Fibroblast of villous mesenchyme (primary cell): ENCODE measurements around the gene RPS28. TPM values are rescaled to one million over a fixed set of nuclear protein-coding genes. Genes with fewer than 3 reads are reported as not detected.
A peak's percentile ranks its signal among the peaks of the same experiment; 100 is the strongest.
"Not testable (repeated sequence)": the region's sequence is repeated elsewhere in the genome, so short reads cannot be mapped to it uniquely, and the experiment has no call there.

Source experiments
- DNase-seq: peaks from one replicate; pipeline ENCODE4 v3.0.0-alpha.2; 2010; ENCODE audit warnings: low read depth
- H3K4me3 ChIP-seq: 2 replicates; pipeline ENCODE4 v1.5.1; 2011; ENCODE audit warnings: low read depth, mild to moderate bottlenecking, low read length
- CTCF ChIP-seq: IDR thresholded peaks from 2 replicates; pipeline ENCODE4 v1.5.1; 2012; ENCODE audit warnings: low read depth, mild to moderate bottlenecking, low read length; ENCODE audit not compliant: insufficient read depth
- total RNA-seq: library from RNA; depleted of rRNA; stranded (reverse); fragments of >200 nt; gene quantifications from 2 replicates; pipeline ENCODE4 v1.2.3, GENCODE V29; 2012

Gene RPS28
- total RNA-seq, 1 donor = 86.4 TPM

GRCh38 chr19:8306235-8307054 is 14.9 kb upstream of the RPS28 start:
- no peak for DNase-seq
- no peak overlapping the region for H3K4me3 ChIP-seq
- TF ChIP-seq CTCF = no peak

GRCh38 chr19:8307400-8307964 is 13.8 kb upstream of the RPS28 start:
- no peak for TF ChIP-seq CTCF
- H3K4me3 ChIP-seq = peak overlapping the region; percentile 66
- DNase-seq = no peak

GRCh38 chr19:8307965-8308866 is 13.1 kb upstream of the RPS28 start, which contains the start of gene CD320:
Gene CD320, minus strand, starts transcription at chr19:8308358. Its CDS starts 68 bp downstream, at chr19:8308290.
- peak within 1 kb of the TSS; percentile 66 for H3K4me3 ChIP-seq
- peak; percentile 91 for DNase-seq
- no peak for TF ChIP-seq CTCF

GRCh38 chr19:8308891-8309291 is 12.4 kb upstream of the RPS28 start:
- H3K4me3 ChIP-seq = peak overlapping the region; percentile 66
- no peak for TF ChIP-seq CTCF
- DNase-seq = no peak

GRCh38 chr19:8310342-8311055 is 10.8 kb upstream of the RPS28 start:
- no peak for DNase-seq
- no peak overlapping the region for H3K4me3 ChIP-seq
- no peak for TF ChIP-seq CTCF

GRCh38 chr19:8311461-8312260 is 9.6 kb upstream of the RPS28 start:
- DNase-seq = no peak
- H3K4me3 ChIP-seq = no peak overlapping the region
- no peak for TF ChIP-seq CTCF

GRCh38 chr19:8314981-8315640 is 6.2 kb upstream of the RPS28 start:
- DNase-seq, H3K4me3 ChIP-seq: not testable (repeated sequence)
